Upper lobe of right lung (tissue), 1 donor: ENCODE measurements around the gene DLX1. TPM values are rescaled to one million over a fixed set of nuclear protein-coding genes. Genes with fewer than 3 reads are reported as not detected.
A peak's percentile ranks its signal among the peaks of the same experiment; 100 is the strongest.

Experiments used
- ATAC-seq: fragments of 200-7000 bp; cut with Tn5 transposase; one replicate; pipeline ENCODE4 v1.9.1; 2020; ENCODE audit warnings: mild to moderate bottlenecking, moderate library complexity
- DNase-seq: peaks from one replicate; pipeline ENCODE4 v3.0.0-alpha.2; 2020
- H3K27ac ChIP-seq: fragments of 200-600 bp; one replicate; pipeline ENCODE4 v1.8.0; 2022
- H3K27me3 ChIP-seq: fragments of 200-600 bp; one replicate; pipeline ENCODE4 v1.8.0; 2022; ENCODE audit warnings: mild to moderate bottlenecking
- H3K36me3 ChIP-seq: fragments of 200-600 bp; one replicate; pipeline ENCODE4 v1.8.0; 2022
- H3K4me1 ChIP-seq: fragments of 200-600 bp; one replicate; pipeline ENCODE4 v1.8.0; 2022
- H3K4me3 ChIP-seq: fragments of 200-600 bp; one replicate; pipeline ENCODE4 v1.8.0; 2022; ENCODE audit warnings: mild to moderate bottlenecking
- H3K9me3 ChIP-seq: fragments of 200-600 bp; one replicate; pipeline ENCODE4 v1.8.0; 2022
- CTCF ChIP-seq: fragments of 200-600 bp; IDR thresholded peaks from one replicate; pipeline ENCODE4 v1.8.0; 2022; ENCODE audit warnings: antibody characterized with exemption
- intact Hi-C: fragments of 100-400 bp; cut with DNase I; formaldehyde crosslinking; loops from one replicate; pipeline ENCODE4 v1.11.0; 2022
- long read RNA-seq: library from polyadenylated mRNA; unstranded; transcript quantifications from one replicate; pipeline ENCODE4 v2.0.0, GENCODE V29; 2021
- total RNA-seq: library from RNA; stranded (reverse); fragmentation: NEBNext Ultra II Directional; extraction: Animal tissue kit (Norgen Biotek cat#: 25700); gene quantifications from one replicate; pipeline ENCODE4 v1.2.1, GENCODE V29; 2021
- donor health status: DM: no; HTN: yes; CAD: no; lungs with severe emphysema.

DLX1 gene
- total RNA-seq, result not detected
- long read RNA-seq, result 0 reads

GRCh38 chr2:172085460-172086159, at the start of gene DLX1:
Gene DLX1, plus strand, starts transcription at chr2:172085507. Its CDS starts 171 bp downstream, at chr2:172085678.
- Histone ChIP-seq H3K4me3 (peak within 1 kb of the TSS; percentile 49), H3K27me3 (peaks cover 100% of the 10 kb centered on the region), H3K36me3 (no peaks in the 10 kb centered on the region), H3K9me3 (no peaks in the 10 kb centered on the region), H3K27ac (no peak within 1 kb of the TSS), H3K4me1 (peaks cover 36% of the 10 kb centered on the region)
- ATAC-seq (no peak), DNase-seq (no peak)
- TF ChIP-seq CTCF, result no peak
- intact Hi-C loops, result no loop called here

GRCh38 chr2:172038121-172038520, 47.2 kb upstream of the DLX1 start:
- no peak overlapping the region for H3K27ac ChIP-seq
- intact Hi-C loops, result no loop called here
- H3K36me3 ChIP-seq, result no peaks in the 10 kb centered on the region
- TF ChIP-seq CTCF, result no peak
- DNase-seq, result no peak
- H3K27me3 ChIP-seq, result no peaks in the 10 kb centered on the region
- no peaks in the 10 kb centered on the region for H3K4me1 ChIP-seq
- no peak overlapping the region for H3K4me3 ChIP-seq
- no peak for ATAC-seq
- no peaks in the 10 kb centered on the region for H3K9me3 ChIP-seq

DNA sequence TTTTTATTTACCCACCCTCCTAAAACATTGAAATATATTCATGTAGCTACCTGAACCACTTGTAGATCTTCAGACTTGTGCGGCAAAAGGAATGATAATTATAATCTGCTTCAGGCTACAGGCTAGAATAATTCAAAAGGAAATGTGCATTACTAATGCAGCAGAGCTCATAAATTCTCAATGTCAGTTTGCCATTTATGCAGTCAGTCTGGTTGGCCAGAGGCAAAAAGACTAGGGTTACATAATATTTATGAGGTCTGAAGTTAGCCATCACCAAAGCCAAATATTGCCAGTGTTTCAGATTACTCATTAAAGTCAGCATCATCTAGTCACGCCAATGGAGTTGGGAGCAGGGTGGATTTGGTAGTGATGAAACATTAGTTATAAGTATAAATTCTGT, 46.7 kb upstream of the DLX1 start:
- intact Hi-C loops, result no loop called here
- Histone ChIP-seq H3K9me3 (no peaks in the 10 kb centered on the region), H3K27me3 (no peaks in the 10 kb centered on the region), H3K27ac (no peak overlapping the region), H3K36me3 (no peaks in the 10 kb centered on the region), H3K4me1 (no peaks in the 10 kb centered on the region), H3K4me3 (no peak overlapping the region)
- TF ChIP-seq CTCF, result no peak
- DNase-seq (no peak), ATAC-seq (no peak)

GRCh38 chr2:172039011-172039704, 46.1 kb upstream of the DLX1 start:
- Histone ChIP-seq H3K9me3 (no peaks in the 10 kb centered on the region), H3K36me3 (no peaks in the 10 kb centered on the region), H3K27ac (no peak overlapping the region), H3K4me3 (no peak overlapping the region), H3K27me3 (no peaks in the 10 kb centered on the region), H3K4me1 (no peaks in the 10 kb centered on the region)
- intact Hi-C loops, result no loop called here
- DNase-seq (no peak), ATAC-seq (no peak)
- no peak for TF ChIP-seq CTCF

GRCh38 chr2:172040311-172040710, 45.0 kb upstream of the DLX1 start:
- TF ChIP-seq CTCF, result no peak
- no peaks in the 10 kb centered on the region for H3K4me1 ChIP-seq
- ATAC-seq, result no peak
- H3K9me3 ChIP-seq, result no peaks in the 10 kb centered on the region
- intact Hi-C loops, result no loop called here
- no peak overlapping the region for H3K27ac ChIP-seq
- H3K4me3 ChIP-seq, result no peak overlapping the region
- H3K36me3 ChIP-seq, result no peaks in the 10 kb centered on the region
- DNase-seq, result no peak
- H3K27me3 ChIP-seq, result no peaks in the 10 kb centered on the region
